Liver (tissue), 9 donors: ENCODE measurements around the gene SLCO2A1. TPM values are rescaled to one million over a fixed set of nuclear protein-coding genes. Genes with fewer than 3 reads are reported as not detected.

Experiments
- DNase-seq: peaks from one replicate; pipeline ENCODE4 v3.0.0-alpha.2; 2017; ENCODE audit warnings: low spot score
- H3K27ac ChIP-seq, 2 donors: one replicate each; pipeline ENCODE4 v1.7.0; 2013; ENCODE audit warnings: inconsistent platforms in 2 of 2, low read length in 2 of 2, control low read depth in 1 of 2, low read depth in 1 of 2, mild to moderate bottlenecking in 1 of 2
- H3K27me3 ChIP-seq, 4 donors: one replicate each; pipeline versions ENCODE4 v1.6.1 to v1.7.0; 2013; ENCODE audit warnings: low read length in 3 of 4, inconsistent platforms in 1 of 4, mild to moderate bottlenecking in 1 of 4, moderate library complexity in 1 of 4; ENCODE audit not compliant: control insufficient read depth in 4 of 4, insufficient read depth in 4 of 4
- H3K36me3 ChIP-seq, 4 donors: one replicate each; pipeline versions ENCODE4 v1.6.1 to v1.7.0; 2013; ENCODE audit warnings: low read length in 3 of 4, mild to moderate bottlenecking in 3 of 4, low read depth in 1 of 4, moderate library complexity in 1 of 4; ENCODE audit not compliant: control insufficient read depth in 4 of 4, insufficient read depth in 3 of 4
- H3K4me1 ChIP-seq, 4 donors: one replicate each; pipeline versions ENCODE4 v1.6.1 to v1.7.0; 2013; ENCODE audit warnings: low read length in 3 of 4, mild to moderate bottlenecking in 3 of 4, moderate library complexity in 1 of 4; ENCODE audit not compliant: control insufficient read depth in 4 of 4, insufficient read depth in 4 of 4
- H3K4me3 ChIP-seq, 3 donors: one replicate each; pipeline versions ENCODE4 v1.6.1 to v1.7.0; 2013; ENCODE audit warnings: low read length in 3 of 3, control low read depth in 1 of 3, low read depth in 1 of 3, mild to moderate bottlenecking in 1 of 3
- H3K9ac ChIP-seq, 2 donors: one replicate each; pipeline ENCODE4 v1.7.0; 2013; ENCODE audit warnings: low read length in 2 of 2, mild to moderate bottlenecking in 2 of 2, moderate library complexity in 2 of 2, control low read depth in 1 of 2, low read depth in 1 of 2
- H3K9me3 ChIP-seq, 4 donors: one replicate each; pipeline versions ENCODE4 v1.6.1 to v1.7.0; 2013; ENCODE audit warnings: low read length in 3 of 4; ENCODE audit not compliant: control insufficient read depth in 4 of 4
- CTCF ChIP-seq: fragments of 150-350 bp; IDR thresholded peaks from 2 replicates; pipeline ENCODE4 v1.5.1; 2017; ENCODE audit warnings: improper control_type of control experiment, low read depth, low read length; ENCODE audit not compliant: missing input control
- EGR1 ChIP-seq, 2 donors: IDR thresholded peaks; 2 replicates each; pipeline ENCODE4 v1.6.1; 2016 to 2018; ENCODE audit warnings: antibody characterized with exemption in 2 of 2, low read depth in 2 of 2
- FOXA1 ChIP-seq: IDR thresholded peaks from 2 replicates; pipeline ENCODE4 v1.6.1; 2016; ENCODE audit warnings: antibody characterized with exemption
- FOXA2 ChIP-seq: IDR thresholded peaks from 2 replicates; pipeline ENCODE4 v1.6.1; 2016; ENCODE audit warnings: antibody characterized with exemption
- HNF4A ChIP-seq, 2 donors: conservative IDR thresholded peaks; 2 replicates each; pipeline ENCODE4 v1.6.1; 2016; ENCODE audit warnings: antibody characterized with exemption in 2 of 2, mild to moderate bottlenecking in 2 of 2
- HNF4G ChIP-seq: IDR thresholded peaks from 2 replicates; pipeline ENCODE4 v1.6.1; 2016; ENCODE audit warnings: antibody characterized with exemption
- NR2F2 ChIP-seq: IDR thresholded peaks from 2 replicates; pipeline ENCODE4 v1.6.1; 2016; ENCODE audit warnings: antibody characterized with exemption
- REST ChIP-seq: IDR thresholded peaks from 2 replicates; pipeline ENCODE4 v1.6.1; 2016; ENCODE audit warnings: antibody characterized with exemption, mild to moderate bottlenecking
- RXRA ChIP-seq, 2 donors: IDR thresholded peaks; 2 replicates each; pipeline ENCODE4 v1.6.1; 2017 to 2018; ENCODE audit warnings: antibody characterized with exemption in 2 of 2, mild to moderate bottlenecking in 1 of 2
- YY1 ChIP-seq: IDR thresholded peaks from 2 replicates; pipeline ENCODE4 v1.6.1; 2016; ENCODE audit warnings: antibody characterized with exemption, mild to moderate bottlenecking
- ZBTB33 ChIP-seq: IDR thresholded peaks from 2 replicates; pipeline ENCODE4 v1.6.1; 2016; ENCODE audit warnings: antibody characterized with exemption
- WGBS: extraction: QIAGEN DNeasy Blood & Tissue Kit; methylation state at CpG from one replicate; pipeline ENCODE4 v1.1.7; 2013; 5-methylcytosine and 5-hydroxymethylcytosine counted together
- polyA plus RNA-seq, 2 donors: library from polyadenylated mRNA; stranded (reverse) in 1 of 2; unstranded in 1 of 2; fragments of 200-250 nt in 1 of 2; fragments of >200 nt in 1 of 2; fragmentation: Nextera tagmentation in 1 of 2; extraction: Ambion mirVana in 1 of 2; gene quantifications; one replicate each; pipeline versions ENCODE4 v1.2.1 to v1.2.3, GENCODE V29; 2013 to 2015
- total RNA-seq, 2 donors: library from RNA; depleted of rRNA; stranded (reverse); fragments of >200 nt; gene quantifications; one replicate each; pipeline ENCODE4 v1.2.3, GENCODE V29; 2014
- donor health status: healthy.
- donor health status: healthy.
- donor health status: healthy.
- donor health status: healthy.
- donor health status: healthy.

Gene SLCO2A1
- total and polyA plus RNA-seq, 4 donors: 0.56 to 3.1 (median 2.2) TPM

- H3K9me3 ChIP-seq: no peaks in the 10 kb centered on the region
Observed at GRCh38 chr3:133986311-133986710, 43.4 kb downstream of the SLCO2A1 start.

More at GRCh38 chr3:133986311-133986710, 43.4 kb downstream of the SLCO2A1 start:
- H3K4me1 ChIP-seq: no peaks in the 10 kb centered on the region
- H3K9ac ChIP-seq: no peak overlapping the region
- DNase-seq: no peak
- no peak overlapping the region for H3K4me3 ChIP-seq
- H3K27me3 ChIP-seq: no peaks in the 10 kb centered on the region
- no peak for TF ChIP-seq RXRA (IDR thresholded peaks at IDR 0.05)
- TF ChIP-seq NR2F2: no peak
- TF ChIP-seq YY1: no peak
- no peak for TF ChIP-seq REST
- no peak for TF ChIP-seq CTCF
- TF ChIP-seq HNF4A (conservative IDR thresholded peaks at IDR 0.05): no peak
- no peak for TF ChIP-seq ZBTB33
- no peak for TF ChIP-seq EGR1 (IDR thresholded peaks at IDR 0.05; ENCODE audit: low read depth in 2 of 2)
- TF ChIP-seq FOXA1: no peak
- TF ChIP-seq HNF4G: no peak
- TF ChIP-seq FOXA2: no peak
- H3K36me3 ChIP-seq: no peaks in the 10 kb centered on the region
- no peak overlapping the region for H3K27ac ChIP-seq
- 52% methylated on average over 6 of the region's 6 CpGs for WGBS
